GM19395 (cell line): ENCODE measurements around the gene ZNF502.

Source experiments
- ATAC-seq: cut with Tn5 transposase; IDR thresholded peaks from one replicate; pipeline ENCODE4 v1.9.1; 2021; ENCODE audit warnings: mild to moderate bottlenecking, moderate library complexity; ENCODE audit not compliant: unreplicated experiment

The ZNF502 gene

DNA sequence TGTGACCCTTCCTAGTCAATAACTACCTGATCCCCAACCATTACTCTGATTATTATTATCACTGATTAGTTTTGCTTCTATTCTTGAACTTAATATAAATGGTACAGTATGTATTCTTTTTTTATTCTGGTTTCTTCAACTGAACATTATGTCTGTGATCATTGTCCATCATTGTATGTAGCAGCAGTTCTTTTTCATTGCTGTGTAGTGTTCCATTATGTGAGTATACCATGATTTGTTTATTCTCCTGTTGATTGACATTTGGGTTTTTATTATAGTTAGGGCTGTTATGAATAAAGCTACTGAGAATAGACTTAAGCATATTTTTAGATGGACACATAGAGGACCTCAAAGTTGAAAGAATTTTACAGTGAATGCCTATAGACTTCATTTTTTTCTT, 51.8 kb downstream of the ZNF502 start:
- ATAC-seq: no peak

DNA sequence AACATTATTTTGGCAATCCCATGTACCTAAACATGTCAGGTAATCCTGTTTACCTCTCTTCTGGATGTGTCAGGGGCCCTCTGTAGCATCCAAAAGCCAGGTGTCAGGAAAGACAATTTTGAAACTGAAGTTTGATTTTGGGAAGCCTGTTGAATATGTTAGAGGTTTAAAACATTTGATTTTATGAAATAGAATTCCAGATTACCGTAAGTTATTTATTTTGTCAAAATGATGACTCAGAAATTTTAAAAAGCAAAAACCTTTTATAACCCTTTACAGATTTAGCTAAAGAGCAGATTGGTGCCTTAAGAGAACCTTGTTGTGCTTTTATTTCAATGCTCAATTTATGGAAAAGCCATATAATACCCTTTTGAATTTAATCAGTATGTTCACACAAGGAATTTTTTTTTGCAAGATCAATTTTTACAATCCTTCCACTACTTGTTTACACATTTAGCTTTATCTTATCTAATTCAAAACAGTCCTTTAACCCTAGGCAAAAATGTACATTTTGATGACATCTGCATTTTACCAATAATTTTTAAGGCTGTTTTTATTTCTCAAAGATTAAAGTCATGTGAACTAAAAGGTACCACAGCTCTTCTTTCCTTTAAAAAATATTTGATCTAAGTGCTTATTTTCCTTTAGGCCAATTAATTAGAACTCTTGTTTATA, 59.1 kb downstream of the ZNF502 start:
- ATAC-seq: no peak

DNA sequence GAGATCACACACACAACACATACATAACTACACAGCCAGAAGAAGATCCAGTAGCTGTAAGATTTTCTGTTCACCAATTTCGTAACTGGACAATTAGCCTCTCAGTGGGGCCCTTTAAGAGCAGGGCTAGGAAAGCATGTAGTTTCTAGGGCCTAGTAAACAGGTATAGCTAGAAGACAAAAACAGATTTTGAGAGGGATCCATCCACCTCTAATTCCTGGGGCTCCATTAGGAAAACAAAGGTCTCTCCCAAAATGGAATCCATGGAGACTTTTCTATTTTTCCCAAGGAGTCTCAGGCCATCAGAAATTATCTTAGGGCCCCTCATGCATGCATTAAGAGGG, 59.6 kb downstream of the ZNF502 start:
- no peak for ATAC-seq
